AG08395 (cell line): ENCODE measurements around the gene ADAMTS8.
A peak's percentile ranks its signal among the peaks of the same experiment; 100 is the strongest.
"Not testable (repeated sequence)": the region's sequence is repeated elsewhere in the genome, so short reads cannot be mapped to it uniquely, and the experiment has no call there.

Experiments used
- DNase-seq: peaks from one replicate; pipeline ENCODE4 v3.0.0; 2012; ENCODE audit warnings: mixed read lengths, low spot score

ADAMTS8 gene

DNA sequence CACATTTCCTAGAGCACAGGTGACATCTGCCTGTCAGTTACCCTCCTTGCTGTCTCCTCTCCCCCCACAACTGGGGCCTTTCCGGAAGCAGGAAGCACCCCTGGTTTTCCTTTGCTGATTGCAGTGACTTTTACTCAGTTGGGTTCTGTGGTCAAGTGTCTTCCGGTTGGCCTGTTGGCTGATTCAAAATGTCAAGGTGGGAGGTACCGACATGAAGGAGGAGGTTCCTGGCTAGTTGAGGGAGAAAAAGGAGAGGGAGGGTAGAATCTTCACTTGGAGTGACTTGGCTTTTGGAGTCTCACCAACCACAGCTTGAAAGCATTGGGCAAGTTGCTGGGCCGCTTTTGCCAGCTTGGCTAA is 10.7 kb upstream of the ADAMTS8 start:
- no peak for DNase-seq

DNA sequence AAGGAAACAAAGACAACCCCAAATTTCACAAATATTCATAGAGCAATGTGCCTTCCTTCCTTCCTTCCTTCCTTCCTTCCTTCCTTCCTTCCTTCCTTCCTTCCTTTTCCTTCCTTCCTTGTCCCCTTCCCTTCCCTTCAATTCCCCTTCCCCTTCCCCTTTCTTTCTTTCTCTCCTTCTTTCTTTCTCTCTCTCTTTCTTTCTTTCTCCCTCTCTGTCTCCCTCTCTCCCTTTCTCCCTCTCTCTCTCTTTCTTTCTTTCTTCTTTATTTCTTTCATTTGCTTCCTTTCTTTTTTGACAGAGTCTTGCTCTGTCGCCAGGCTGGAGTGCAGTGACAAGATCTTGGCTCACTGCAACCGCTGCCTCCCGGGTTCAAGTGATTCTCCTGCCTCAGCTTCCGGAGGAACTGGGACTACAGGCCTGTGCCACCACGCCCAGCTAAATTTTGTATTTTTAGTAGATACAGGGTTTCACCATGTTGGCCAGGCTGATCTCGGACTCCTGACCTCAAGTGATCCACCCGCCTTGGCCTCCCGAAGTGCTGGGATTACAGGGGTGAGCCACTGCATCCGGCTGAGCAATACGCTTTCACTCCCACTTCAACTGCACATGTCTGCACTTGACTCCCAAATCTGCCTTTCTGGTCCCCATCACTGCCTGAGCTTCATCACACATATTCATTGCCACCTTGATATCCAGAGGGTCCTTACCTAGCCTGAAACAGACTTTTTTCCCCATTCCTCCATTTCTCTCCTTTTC is 10.2 kb upstream of the ADAMTS8 start:
- DNase-seq, result not testable (repeated sequence)

DNA sequence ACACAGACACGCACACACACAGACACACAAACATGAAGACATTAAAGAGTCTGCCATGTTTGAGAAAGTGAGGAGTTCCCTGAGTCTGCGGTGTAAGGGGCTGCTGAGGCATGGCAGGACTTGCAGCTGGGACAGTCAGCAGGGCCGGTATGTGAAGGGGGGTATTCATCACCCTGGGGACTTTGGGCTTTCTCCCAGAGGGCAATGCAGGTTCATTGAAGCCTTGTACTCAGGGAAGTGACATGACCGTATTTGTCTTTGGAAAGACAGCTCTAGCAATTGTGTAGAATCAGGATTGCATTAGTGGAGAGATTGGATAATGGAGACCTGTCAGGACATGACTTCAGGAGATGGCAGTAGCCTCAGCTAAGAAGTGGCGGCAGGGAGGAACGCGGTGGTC is 9.4 kb upstream of the ADAMTS8 start:
- no peak for DNase-seq

DNA sequence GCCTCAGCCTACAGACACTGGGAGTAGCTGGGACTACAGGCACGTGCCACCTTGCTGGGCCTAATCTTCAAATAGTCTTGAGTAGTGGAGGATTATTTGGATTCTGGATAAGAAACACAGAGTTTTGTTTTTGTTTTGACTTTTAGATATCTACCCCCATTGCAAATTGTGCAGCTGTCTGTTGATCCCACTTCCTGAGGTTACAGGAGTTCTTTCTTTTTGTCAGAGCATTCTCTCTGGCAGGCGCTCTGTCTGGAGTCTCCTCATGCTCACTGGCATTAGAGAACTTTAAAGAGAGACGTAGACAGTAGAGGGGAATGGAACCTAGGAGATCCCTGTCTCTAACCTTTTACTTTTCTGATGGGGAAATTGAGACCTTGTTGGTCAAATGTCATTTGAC is 7.8 kb upstream of the ADAMTS8 start:
- DNase-seq, result no peak

DNA sequence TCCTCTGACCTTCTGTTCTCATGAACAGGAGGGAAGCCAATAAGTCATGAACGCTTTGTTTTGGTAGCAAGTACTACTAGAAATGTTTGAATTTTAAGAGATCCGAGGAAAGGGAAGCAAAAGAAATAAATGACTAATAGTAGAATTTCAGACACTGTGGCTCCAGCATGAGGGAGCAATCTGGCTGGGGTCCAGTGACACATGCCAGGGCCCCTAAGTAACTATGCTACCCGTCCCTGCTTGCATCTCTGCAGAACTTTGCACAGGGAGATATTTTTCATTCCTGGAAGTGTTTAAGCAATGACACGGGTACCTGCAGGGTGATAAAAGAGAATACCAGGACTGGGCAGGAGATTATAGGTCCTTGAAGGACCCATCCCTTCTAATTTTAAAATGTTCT is 7.3 kb upstream of the ADAMTS8 start:
- peak; percentile 43 for DNase-seq

DNA sequence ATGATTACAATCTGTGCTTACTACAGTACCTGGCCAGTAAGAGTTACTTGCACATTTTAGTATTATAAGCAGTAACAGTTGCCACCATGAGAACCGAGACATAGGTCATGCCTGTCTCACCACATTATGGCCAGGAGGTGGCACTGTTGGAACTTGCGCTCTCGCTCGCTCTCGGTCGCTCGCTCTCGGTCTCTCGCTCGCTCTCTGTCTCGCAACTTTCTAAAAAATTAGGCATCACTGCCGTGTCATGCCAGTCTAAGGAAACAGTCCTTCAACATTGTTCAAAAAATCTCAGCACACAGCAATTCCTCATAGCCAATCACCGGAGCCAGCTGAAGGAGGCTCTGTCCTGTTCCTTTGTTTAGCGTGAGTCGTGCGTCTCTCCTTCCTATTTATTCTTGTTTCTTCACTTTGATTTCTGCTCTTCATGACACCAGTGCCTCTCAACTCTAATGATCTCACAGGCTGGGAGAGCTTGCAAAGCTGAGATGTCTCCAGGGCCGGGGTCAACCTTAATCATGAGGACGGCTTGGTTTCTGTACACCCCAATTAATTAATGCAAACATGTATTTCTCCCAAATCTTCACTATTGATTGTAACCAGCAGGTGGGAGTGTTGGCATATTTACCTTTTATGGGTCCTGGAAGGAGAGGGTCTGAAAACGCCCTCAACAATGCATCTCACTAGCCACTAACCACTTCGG is 6.3 kb upstream of the ADAMTS8 start:
- DNase-seq, result peak; percentile 70

DNA sequence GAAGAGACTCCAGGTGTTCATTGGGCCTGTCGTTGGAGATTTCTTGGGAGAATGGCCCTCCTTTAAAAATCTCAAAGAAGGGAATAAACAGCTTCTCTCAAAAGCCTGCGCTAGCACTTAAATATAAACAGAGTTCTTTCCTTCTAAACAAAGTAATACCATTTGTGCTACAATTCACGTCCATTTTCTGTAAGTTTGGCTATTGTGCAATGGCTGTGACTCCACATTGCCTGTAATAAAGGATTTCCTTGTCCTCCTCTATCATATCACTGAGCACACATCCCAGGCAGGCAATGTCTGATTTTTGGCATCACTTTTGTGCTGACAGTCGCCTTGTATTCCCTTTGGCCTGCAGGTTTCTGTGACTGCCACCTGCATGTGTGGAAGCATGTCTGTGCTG is 4.9 kb upstream of the ADAMTS8 start:
- no peak for DNase-seq

DNA sequence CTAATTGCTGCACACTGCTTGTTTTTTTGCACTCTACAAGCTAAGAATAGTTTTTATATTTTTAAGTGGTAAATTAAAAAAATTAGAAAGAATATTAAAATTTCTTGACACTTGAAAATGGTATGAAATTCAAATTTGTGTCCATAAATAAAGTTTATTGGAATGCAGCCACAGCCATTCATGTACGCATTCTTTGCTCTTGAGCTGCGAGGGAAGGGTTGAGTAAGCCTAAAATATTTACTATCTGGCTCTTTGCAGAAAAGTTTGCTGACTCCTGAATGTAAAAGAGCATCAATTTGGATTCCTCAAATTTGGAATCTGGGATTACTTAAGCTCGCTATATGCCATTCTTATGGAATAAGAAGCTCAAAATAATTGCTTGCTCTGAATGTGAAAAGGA is 3.4 kb upstream of the ADAMTS8 start:
- no peak for DNase-seq

DNA sequence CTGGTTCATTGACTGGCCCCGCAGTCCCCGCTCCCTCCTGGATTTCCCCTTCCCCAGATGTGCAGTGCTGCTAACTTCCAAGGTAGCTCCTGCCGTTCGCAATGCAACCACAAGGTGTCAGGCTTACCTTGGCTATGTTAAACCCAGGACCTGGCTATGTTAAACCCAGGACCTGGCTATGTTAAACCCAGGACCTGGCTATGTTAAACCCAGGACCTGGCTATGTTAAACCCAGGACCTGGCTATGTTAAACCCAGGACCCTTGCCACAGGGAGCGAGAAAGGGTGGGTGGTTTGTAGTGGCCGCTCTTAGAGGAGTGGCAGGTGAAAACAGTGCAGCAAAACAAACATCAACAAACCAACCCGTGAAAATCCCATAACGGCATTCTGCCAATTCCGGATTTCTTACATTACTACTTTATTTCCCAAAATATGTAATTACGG is 2.9 kb upstream of the ADAMTS8 start:
- DNase-seq, result peak; percentile 54

DNA sequence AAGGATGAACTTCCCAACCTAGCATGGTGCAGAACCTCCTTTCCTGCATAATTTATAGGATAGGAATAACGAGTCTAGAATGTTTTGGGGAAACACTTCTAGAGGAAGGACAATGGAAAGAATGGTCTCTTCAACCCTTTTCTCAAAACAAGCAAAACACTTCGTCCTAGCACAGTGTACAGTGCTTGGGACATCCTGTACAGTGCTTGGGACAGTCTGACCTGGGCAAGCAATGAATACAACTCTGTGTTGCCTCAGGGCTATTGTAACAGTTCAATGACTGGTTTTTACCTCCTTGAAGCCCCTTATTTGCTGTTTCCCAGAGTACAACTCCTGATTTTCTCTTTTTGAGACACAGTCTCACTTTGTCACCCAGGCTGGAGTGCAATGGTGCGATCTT is 1.6 kb upstream of the ADAMTS8 start:
- DNase-seq, result no peak

DNA sequence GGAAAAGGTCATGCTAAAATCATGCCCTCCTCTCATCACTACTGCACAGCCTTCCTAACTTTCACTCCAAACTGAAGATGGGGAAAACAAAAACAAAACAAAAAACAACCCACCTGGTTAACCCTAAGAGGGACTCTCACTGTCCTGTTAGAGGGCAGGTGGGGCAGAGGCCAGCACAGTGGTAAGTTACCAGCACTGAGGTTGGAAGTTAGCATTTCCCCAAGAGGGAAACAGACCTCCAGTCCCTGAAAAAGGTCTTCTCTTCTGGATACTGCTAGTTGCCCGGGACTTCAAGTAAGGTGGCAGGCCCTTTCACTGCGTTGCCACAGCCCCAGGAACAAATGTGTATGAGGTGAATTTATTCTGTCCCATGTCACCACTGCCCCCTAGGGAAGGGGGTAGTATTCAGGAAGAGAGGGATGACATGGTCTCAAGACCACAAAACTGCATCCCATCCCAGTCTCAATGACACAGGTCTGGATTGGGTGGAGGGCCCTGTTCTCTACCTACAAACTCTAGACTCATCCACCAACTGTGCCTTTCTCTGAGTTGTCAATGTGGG is 792 bp upstream of the ADAMTS8 start:
- no peak for DNase-seq

DNA sequence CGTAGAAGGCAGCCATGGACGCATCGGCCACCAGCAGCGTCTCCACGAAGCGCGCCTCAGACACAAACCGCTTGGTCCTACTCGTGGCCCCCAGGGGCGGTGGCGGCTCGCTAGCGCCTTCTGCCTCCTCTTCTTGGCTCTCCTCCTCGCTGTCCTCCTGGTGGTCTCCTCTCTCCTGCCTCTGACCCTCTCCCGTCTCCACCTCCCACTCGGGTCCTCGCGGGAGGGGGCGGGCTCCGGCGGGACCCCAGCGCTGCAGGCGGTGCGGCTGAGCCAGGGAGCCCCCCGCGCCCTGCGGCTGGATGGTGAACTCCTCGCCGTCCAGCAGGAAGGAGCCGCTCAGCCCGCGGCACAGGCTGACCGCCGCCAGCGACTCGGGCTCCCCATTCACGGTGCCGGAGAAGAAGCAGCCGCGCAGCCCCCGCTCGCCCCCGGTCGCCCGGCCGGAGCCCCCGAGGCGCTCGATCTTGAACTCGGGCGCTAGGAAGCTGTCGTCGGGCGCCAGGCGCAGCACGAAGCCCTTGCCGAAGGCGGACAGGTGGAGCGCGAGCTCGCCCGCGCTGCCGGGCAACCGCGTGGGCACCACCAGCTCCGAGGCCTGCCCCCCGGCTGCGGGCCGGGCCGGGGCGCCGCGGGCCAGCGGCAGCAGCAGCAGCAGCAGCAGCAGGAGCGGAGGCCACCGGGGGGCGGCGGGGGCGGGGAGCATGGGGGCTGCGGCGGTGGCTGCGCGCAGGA is 661 bp downstream of the ADAMTS8 start:
- DNase-seq, result no peak

DNA sequence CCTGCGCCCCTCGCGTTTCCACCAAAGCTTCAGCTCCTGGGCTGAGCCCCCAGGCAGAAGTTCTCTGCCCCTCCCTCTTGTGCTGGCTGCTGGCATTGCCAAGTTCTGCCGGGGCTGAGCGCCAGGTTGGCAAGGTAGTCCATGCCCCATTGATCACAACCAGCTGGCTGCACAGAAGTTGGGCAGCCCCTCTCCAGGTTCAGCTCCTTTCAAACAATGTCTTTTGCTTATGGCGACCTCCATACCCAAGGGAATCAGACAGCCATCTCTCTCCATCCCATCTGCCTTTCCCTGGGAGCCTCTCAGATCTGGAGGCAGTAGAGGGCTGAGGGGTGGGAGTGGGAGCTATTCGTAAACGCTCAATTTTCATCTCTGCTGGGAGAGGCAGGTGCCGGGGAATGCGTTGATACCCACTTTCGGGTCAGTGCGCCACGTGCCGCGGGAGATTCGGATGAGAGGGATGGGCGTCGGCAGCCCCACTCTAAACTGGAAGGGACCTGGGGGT is 1.5 kb downstream of the ADAMTS8 start:
- DNase-seq, result no peak

DNA sequence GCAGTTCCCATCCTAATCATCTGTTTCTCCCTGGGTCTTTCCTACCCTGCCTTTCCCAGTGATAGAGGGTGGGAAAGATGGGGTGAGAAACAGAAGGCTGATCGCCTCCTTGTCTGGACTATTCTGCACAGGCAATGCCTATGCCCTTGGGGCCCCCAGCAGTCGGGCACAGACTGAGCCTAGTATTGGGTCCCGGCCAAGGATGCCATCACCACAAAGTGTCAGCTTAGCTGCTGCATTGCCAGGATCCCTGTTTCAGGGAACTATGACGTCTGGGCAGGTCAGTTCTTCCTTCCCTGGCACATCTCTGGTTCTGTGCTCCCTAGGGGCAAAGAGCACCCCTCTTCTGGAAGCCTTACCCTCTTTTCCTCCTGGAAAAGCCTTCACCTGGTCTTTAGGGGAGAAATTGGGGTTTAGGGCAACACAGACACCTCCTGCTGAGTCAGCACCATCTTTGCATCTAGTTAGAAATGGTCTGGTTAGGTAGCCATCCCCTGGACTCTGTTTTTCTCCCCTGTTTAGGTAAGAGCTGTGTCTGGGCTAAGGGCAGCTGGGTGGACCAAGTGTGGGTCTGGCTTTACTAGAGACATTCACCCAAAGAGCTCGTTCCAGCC is 2.1 kb downstream of the ADAMTS8 start:
- DNase-seq, result no peak

DNA sequence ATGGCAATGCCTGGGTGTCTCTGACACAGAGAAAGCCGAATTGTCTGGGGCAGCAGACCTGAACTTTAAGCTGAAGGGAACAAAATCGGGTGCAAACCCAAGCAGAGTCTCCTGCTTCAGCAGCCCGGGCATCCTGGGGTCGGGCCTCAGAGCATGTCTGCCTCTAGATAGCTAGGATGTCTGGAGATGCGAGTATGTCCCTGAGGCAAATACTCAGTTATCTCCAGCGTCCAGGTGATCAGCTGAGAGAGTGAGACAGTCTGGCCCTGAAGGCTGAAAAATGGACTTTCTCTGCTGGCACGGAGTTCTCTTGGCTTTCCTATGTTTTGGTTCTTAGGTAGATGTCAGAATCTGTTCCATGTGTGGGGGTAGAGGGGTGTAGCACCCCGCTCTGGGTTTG is 3.3 kb downstream of the ADAMTS8 start:
- DNase-seq, result no peak

DNA sequence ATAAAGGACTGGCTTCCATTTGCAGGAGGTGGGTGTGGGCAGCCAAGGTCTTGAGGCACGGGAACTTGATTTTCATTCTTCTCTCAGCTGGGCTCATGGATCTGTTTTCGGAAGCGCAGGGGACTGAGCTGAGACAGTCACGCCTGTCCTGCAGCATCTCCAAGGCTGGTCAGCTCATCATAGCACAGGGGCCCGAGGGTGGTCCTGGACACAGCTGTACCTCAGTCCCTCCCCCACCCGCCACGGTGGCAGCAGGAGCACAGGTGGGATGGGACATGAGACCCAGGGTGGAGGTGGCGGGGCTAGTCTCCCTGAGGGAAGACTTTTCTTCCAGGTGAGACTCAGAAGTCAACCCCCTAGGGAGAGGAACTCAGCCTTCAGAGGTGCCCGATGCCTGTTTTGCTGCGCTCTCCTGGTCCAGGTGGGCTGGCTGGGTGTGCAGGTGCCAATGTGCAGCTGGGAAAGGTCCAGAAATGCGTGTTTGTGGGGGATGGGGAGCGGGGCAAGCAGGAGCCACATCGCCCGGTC is 3.7 kb downstream of the ADAMTS8 start:
- DNase-seq, result no peak

DNA sequence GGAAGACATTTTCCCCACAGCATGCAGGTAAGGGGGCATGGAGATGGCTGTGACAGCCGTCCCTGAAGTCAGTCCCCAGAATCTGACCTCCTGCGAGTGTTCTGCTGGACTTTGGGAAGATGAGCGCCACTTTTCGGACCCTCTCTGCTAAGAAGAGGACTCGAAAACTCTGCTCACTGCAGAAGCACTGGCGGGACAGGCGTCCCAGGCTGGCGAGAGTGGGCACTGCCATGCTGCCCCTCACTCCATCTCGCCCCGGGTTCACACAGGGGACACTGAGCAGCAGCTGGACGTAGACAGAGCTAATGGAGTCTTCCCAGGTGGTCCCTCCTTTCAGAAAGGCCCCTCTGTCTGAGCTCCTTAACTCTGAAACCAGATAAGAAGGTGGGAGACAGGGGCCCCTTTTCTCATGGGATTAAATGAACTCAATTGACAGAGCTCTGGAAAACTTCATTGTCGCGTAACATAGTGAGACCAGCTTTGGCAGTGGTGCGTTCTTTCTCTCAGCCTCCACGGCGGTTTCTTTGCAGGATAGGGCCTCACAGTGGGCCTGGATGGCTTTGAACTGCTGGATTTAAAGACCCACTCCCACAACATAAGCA is 4.8 kb downstream of the ADAMTS8 start:
- no peak for DNase-seq

DNA sequence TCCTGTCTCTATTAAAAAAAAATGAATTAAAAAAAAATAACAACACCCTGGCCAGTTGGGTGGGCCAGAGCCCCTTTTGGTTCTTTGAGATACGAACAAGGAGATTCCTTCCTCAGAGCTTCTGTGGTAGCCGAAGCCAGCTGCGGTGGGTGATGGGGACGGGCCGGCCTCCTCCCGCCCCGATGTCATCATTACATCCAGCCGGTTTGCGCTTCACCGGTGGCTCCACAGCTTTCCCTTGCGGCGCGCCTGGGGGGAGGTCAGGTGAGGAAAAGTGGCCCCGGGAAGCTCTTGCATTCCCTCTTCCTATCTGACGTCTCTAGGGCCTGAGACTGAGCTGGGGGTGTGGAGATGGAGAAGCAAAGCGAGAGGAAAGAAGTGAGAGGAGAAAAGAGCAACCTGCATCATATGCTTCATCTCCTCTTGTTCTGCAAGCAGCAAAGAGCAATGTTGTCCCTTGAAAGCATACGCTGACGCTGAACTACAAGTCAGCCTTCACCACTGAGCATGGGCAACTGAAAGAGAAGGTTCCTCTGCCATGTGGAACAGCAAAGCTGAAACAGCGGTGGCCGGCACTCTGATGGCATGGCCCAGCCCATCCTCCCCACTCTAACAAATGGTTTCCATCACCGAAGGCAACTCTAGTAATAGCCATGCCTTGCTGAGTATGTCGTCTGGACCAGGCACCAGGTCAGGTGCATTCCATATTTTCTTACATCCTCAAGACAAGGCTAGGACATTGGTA is 6.0 kb downstream of the ADAMTS8 start:
- no peak for DNase-seq

DNA sequence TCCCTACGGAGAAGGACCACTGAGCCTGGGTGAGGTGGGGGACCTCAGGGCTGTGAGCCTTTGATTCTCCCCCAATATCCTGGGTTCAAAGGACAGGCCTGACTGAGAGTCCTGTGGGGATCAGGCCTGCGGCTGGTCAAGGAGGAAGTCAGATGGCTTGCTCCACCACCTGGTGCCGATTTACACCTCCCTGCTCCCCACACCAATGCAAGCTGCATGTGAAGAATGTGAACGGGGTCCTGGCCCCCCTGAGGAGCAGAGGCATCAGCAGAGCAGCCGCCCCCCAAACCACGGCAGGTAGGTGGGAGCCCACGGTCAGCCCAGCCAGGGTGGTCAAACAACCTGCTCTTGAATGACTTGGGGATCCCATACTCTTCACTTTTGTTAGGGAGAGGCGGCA is 6.7 kb downstream of the ADAMTS8 start:
- DNase-seq, result no peak

DNA sequence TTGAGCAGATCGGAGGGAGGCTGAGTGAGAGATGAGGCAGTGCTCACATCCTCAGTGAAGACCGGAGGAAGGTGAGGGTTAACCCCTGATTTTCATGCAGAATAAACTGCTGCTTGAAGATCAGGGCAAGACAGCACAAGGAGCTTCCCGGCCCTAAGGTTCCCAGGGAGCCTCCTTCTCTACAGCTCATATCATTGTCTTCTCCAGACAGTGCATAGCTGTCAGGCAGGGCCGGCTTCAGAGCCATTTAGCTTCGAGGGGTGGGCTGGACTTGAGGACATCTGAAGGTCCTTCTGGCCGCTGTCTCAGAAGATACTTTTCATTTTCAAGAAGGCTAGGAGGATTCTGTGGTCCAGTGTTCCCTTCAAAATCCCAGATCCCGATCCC is 7.2 kb downstream of the ADAMTS8 start:
- DNase-seq, result no peak
